Mesenchymal stem cell (in vitro differentiated cells and primary cell): Measurements from ENCODE around the gene EEF2K.
A peak's percentile ranks its signal among the peaks of the same experiment; 100 is the strongest.

Experiments
- DNase-seq: peaks from one replicate; pipeline ENCODE4 v3.0.0-alpha.2; 2013
- H2AFZ ChIP-seq: one replicate; pipeline ENCODE4 v1.6.1; 2013; ENCODE audit warnings: low read depth, mild to moderate bottlenecking, control low read depth, inconsistent platforms, low read length, moderate library complexity
- H2AK5ac ChIP-seq: 2 replicates; pipeline ENCODE4 v1.6.1; 2013; ENCODE audit warnings: low read length, moderate library complexity, mild to moderate bottlenecking, inconsistent platforms; ENCODE audit not compliant: severe bottlenecking
- H2BK120ac ChIP-seq: one replicate; pipeline ENCODE4 v1.6.1; 2013; ENCODE audit warnings: low read depth, mild to moderate bottlenecking, inconsistent platforms, low read length, moderate library complexity
- H2BK12ac ChIP-seq, 2 experiments: one replicate each; pipeline ENCODE4 v1.6.1; 2013; ENCODE audit warnings: inconsistent platforms in 2 of 2, low read length in 2 of 2, mild to moderate bottlenecking in 2 of 2, moderate library complexity in 2 of 2, control low read depth in 1 of 2
- H2BK15ac ChIP-seq: one replicate; pipeline ENCODE4 v1.6.1; 2013; ENCODE audit warnings: mild to moderate bottlenecking, low read depth, inconsistent platforms; ENCODE audit not compliant: poor library complexity, severe bottlenecking
- H2BK5ac ChIP-seq: 2 replicates; pipeline ENCODE4 v1.6.1; 2013; ENCODE audit warnings: low read depth, mild to moderate bottlenecking, low read length, control low read depth, inconsistent platforms; ENCODE audit not compliant: poor library complexity, severe bottlenecking
- H3K14ac ChIP-seq, 2 experiments: one replicate each; pipeline ENCODE4 v1.6.1; 2013; ENCODE audit warnings: inconsistent platforms in 2 of 2, low read length in 2 of 2, control low read depth in 1 of 2, mild to moderate bottlenecking in 1 of 2, moderate library complexity in 1 of 2
- H3K18ac ChIP-seq, 2 experiments: one replicate each; pipeline ENCODE4 v1.6.1; 2013; ENCODE audit warnings: inconsistent platforms in 2 of 2, low read length in 2 of 2, control low read depth in 1 of 2, low read depth in 1 of 2, mild to moderate bottlenecking in 1 of 2
- H3K23ac ChIP-seq, 2 experiments: one replicate each; pipeline ENCODE4 v1.6.1; 2013; ENCODE audit warnings: inconsistent platforms in 2 of 2, low read length in 2 of 2, mild to moderate bottlenecking in 2 of 2, moderate library complexity in 2 of 2, control low read depth in 1 of 2
- H3K27ac ChIP-seq: 2 replicates; pipeline ENCODE4 v1.5.1; 2013; ENCODE audit warnings: mild to moderate bottlenecking, moderate library complexity, low read length, control low read depth, inconsistent platforms; ENCODE audit not compliant: poor library complexity, severe bottlenecking
- H3K27me3 ChIP-seq, 2 experiments: 2 replicates each; pipeline versions ENCODE4 v1.6.1 to v1.7.0; 2013; ENCODE audit warnings: low read length in 2 of 2, mild to moderate bottlenecking in 2 of 2, moderate library complexity in 2 of 2, control low read depth in 1 of 2, inconsistent platforms in 1 of 2; ENCODE audit not compliant: control insufficient read depth in 1 of 2, insufficient read depth in 1 of 2
- H3K36me3 ChIP-seq, 2 experiments: 2 replicates each; pipeline versions ENCODE4 v1.6.1 to v1.7.0; 2013; ENCODE audit warnings: low read length in 2 of 2, control low read depth in 1 of 2, inconsistent platforms in 1 of 2, low read depth in 1 of 2, mild to moderate bottlenecking in 1 of 2; ENCODE audit not compliant: insufficient read depth in 2 of 2, control insufficient read depth in 1 of 2
- H3K4ac ChIP-seq, 2 experiments: one replicate each; pipeline ENCODE4 v1.6.1; 2013; ENCODE audit warnings: inconsistent platforms in 2 of 2, low read length in 2 of 2, mild to moderate bottlenecking in 2 of 2, moderate library complexity in 2 of 2, control low read depth in 1 of 2, low read depth in 1 of 2
- H3K4me1 ChIP-seq: 2 replicates; pipeline ENCODE4 v1.6.1; 2013; ENCODE audit warnings: low read depth, low read length, control low read depth; ENCODE audit not compliant: control insufficient read depth, insufficient read depth
- H3K4me2 ChIP-seq: 2 replicates; pipeline ENCODE4 v1.6.1; 2013; ENCODE audit warnings: low read length, mild to moderate bottlenecking, inconsistent platforms; ENCODE audit not compliant: poor library complexity, severe bottlenecking
- H3K4me3 ChIP-seq, 2 experiments: 2 replicates each; pipeline versions ENCODE4 v1.5.1 to v1.7.0; 2013; ENCODE audit warnings: low read length in 2 of 2, mild to moderate bottlenecking in 2 of 2, control low read depth in 1 of 2, low read depth in 1 of 2; ENCODE audit not compliant: insufficient read depth in 1 of 2
- H3K79me1 ChIP-seq: replicated peaks from 2 replicates; pipeline ENCODE4 v1.6.1; 2013; ENCODE audit warnings: mild to moderate bottlenecking, control low read depth, low read length, inconsistent platforms; ENCODE audit not compliant: poor library complexity, severe bottlenecking
- H3K9ac ChIP-seq: 2 replicates; pipeline ENCODE4 v1.7.0; 2013; ENCODE audit warnings: mild to moderate bottlenecking, low read length, moderate library complexity
- H3K9me3 ChIP-seq: 2 replicates; pipeline ENCODE4 v1.7.0; 2013; ENCODE audit warnings: mild to moderate bottlenecking, low read length; ENCODE audit not compliant: control insufficient read depth
- H4K8ac ChIP-seq: one replicate; pipeline ENCODE4 v1.6.1; 2013; ENCODE audit warnings: inconsistent platforms, mild to moderate bottlenecking, low read length, moderate library complexity
- H4K91ac ChIP-seq: one replicate; pipeline ENCODE4 v1.6.1; 2013; ENCODE audit warnings: mild to moderate bottlenecking, low read length, inconsistent platforms
- WGBS: methylation state at CpG from one replicate; pipeline ENCODE4 v1.1.7; 2013; ENCODE audit warnings: mixed read lengths; 5-methylcytosine and 5-hydroxymethylcytosine counted together

EEF2K gene

DNA sequence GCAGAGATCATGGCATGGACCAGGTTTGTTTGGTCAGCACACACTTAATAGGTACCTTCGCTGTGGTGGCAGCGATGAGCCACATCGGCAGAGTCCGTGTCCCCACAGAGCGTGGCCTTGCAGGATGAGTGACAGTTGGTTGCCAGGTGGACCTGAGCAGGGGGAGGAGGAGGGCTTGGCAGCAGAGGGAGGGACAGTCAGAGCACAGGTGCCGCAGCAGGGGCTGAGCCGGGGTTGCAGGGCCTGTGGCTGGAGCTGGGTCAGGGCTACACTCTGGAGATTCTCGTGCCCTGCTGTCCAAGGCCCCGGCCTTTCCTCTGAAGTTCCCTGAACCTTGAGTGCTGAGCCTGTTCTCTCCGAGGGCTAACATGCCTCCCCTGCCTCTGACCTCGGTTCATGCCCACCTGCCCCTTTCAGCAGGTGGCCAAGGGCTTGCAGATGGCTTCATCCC lies 116.0 kb downstream of the EEF2K start:
- DNase-seq: no peak
- 96% methylated on average over 11 of the region's 11 CpGs for WGBS
- Histone ChIP-seq H3K4ac (no peak overlapping the region), H3K36me3 (peaks cover 69 to 75% of the 10 kb centered on the region in 2 experiments), H2AFZ (no peak overlapping the region), H3K23ac (no peak overlapping the region), H2BK12ac (no peak overlapping the region), H2BK15ac (no peak overlapping the region), H4K91ac (no peak overlapping the region), H3K4me1 (peaks cover 2% of the 10 kb centered on the region), H3K9ac (no peak overlapping the region), H3K4me3 (no peak overlapping the region), H2AK5ac (no peak overlapping the region), H3K4me2 (no peak overlapping the region), H4K8ac (no peak overlapping the region), H2BK5ac (no peak overlapping the region), H3K14ac (no peak overlapping the region), H3K27me3 (no peaks in the 10 kb centered on the region), H3K79me1 (peaks cover 38% of the 10 kb centered on the region), H3K18ac (no peak overlapping the region), H3K27ac (no peak overlapping the region), H3K9me3 (no peaks in the 10 kb centered on the region), H2BK120ac (no peak overlapping the region)

- Histone ChIP-seq H3K23ac (no peak overlapping the region), H3K4ac (no peak overlapping the region), H3K4me3 (no peak overlapping the region), H3K4me1 (peaks cover 2% of the 10 kb centered on the region), H3K36me3 (peaks cover 69 to 75% of the 10 kb centered on the region in 2 experiments), H3K27me3 (no peaks in the 10 kb centered on the region), H3K27ac (no peak overlapping the region), H3K9me3 (no peaks in the 10 kb centered on the region), H4K91ac (no peak overlapping the region), H2BK120ac (no peak overlapping the region), H2BK5ac (no peak overlapping the region), H4K8ac (no peak overlapping the region), H3K4me2 (no peak overlapping the region), H2BK12ac (no peak overlapping the region), H3K9ac (no peak overlapping the region), H3K79me1 (peaks cover 41% of the 10 kb centered on the region), H3K14ac (no peak overlapping the region), H3K18ac (no peak overlapping the region), H2BK15ac (no peak overlapping the region), H2AFZ (no peak overlapping the region), H2AK5ac (no peak overlapping the region)
- 98% methylated on average over 16 of the region's 17 CpGs for WGBS
- no peak for DNase-seq
Measured at GRCh38 chr16:22322741-22323140, 116.7 kb downstream of the EEF2K start.

- Histone ChIP-seq H2BK5ac (no peak overlapping the region), H3K4me3 (no peak overlapping the region), H3K23ac (no peak overlapping the region), H3K27me3 (no peaks in the 10 kb centered on the region), H3K79me1 (peaks cover 44% of the 10 kb centered on the region), H3K4ac (no peak overlapping the region), H2BK15ac (no peak overlapping the region), H3K14ac (peak overlapping the region in 1 of 2 experiments; percentile 63), H4K91ac (no peak overlapping the region), H3K36me3 (peaks cover 71 to 77% of the 10 kb centered on the region in 2 experiments), H3K18ac (no peak overlapping the region), H2AFZ (no peak overlapping the region), H4K8ac (no peak overlapping the region), H3K9me3 (no peaks in the 10 kb centered on the region), H3K4me1 (peaks cover 2% of the 10 kb centered on the region), H3K9ac (no peak overlapping the region), H3K4me2 (no peak overlapping the region), H2BK12ac (no peak overlapping the region), H3K27ac (no peak overlapping the region), H2AK5ac (no peak overlapping the region), H2BK120ac (no peak overlapping the region)
- no peak for DNase-seq
- 98% methylated on average over 6 of the region's 12 CpGs for WGBS
Measured at GRCh38 chr16:22323173-22323958, 117.3 kb downstream of the EEF2K start.

DNA sequence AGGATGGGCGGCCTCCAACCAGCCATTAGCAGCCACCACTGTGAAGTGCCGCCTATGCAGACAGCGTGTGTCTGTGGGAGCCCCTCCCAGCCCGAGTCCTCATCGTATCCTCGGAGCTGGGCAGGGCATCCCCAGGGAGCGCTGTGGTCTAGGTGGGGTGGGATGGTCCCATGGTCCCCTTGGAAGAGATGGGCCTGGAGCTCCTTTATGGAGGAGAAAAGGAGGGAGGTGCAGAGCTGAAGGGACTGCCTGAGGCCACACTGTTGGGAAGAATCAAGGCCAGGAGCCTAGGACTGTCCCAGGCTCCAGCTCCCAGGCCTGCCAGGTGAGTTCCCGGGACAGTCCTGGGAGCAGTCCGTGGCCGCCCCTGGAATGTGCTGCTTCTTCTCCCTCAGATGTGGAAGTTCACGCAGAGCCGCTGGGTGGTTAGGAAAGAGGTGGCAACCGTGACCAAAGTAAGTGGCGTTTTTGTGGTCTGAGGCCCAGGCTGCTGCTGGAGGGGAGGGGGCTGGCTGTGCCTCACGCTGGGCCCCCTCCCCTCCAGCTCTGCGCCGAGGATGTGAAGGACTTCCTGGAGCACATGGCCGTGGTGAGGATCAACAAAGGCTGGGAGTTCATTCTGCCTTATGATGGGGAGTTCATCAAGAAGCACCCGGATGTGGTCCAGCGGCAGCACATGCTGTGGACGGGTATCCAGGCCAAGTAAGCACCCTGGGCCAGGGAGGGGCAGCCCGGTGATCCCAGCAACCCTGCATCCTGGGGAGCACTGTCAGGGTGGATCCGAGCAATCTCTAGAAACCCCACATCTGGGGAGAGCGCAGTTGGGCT lies 118.1 kb downstream of the EEF2K start:
- H2BK5ac ChIP-seq: no peak overlapping the region
- H4K8ac ChIP-seq: no peak overlapping the region
- H3K27me3 ChIP-seq: no peaks in the 10 kb centered on the region
- no peak for DNase-seq
- no peak overlapping the region for H3K27ac ChIP-seq
- H2BK12ac ChIP-seq: no peak overlapping the region
- no peak overlapping the region for H3K18ac ChIP-seq
- no peak overlapping the region for H2AK5ac ChIP-seq
- peaks cover 45% of the 10 kb centered on the region for H3K79me1 ChIP-seq
- no peak overlapping the region for H2BK120ac ChIP-seq
- WGBS: 94% methylated on average over 24 of the region's 24 CpGs
- H3K9ac ChIP-seq: no peak overlapping the region
- no peak overlapping the region for H3K23ac ChIP-seq
- peaks cover 72 to 77% of the 10 kb centered on the region in 2 experiments for H3K36me3 ChIP-seq
- H4K91ac ChIP-seq: no peak overlapping the region
- H3K9me3 ChIP-seq: no peaks in the 10 kb centered on the region
- H3K4me3 ChIP-seq: no peak overlapping the region
- no peak overlapping the region for H2BK15ac ChIP-seq
- no peak overlapping the region for H3K14ac ChIP-seq
- no peak overlapping the region for H3K4me2 ChIP-seq
- no peak overlapping the region for H3K4ac ChIP-seq
- no peak overlapping the region for H2AFZ ChIP-seq
- H3K4me1 ChIP-seq: peaks cover 2% of the 10 kb centered on the region
